ENCODE measurements around the gene ITPK1.

The ITPK1 gene

GRCh38 chr14:93057586-93058280, 58.0 kb downstream of the ITPK1 start:
- no peak for DNase-seq

DNA sequence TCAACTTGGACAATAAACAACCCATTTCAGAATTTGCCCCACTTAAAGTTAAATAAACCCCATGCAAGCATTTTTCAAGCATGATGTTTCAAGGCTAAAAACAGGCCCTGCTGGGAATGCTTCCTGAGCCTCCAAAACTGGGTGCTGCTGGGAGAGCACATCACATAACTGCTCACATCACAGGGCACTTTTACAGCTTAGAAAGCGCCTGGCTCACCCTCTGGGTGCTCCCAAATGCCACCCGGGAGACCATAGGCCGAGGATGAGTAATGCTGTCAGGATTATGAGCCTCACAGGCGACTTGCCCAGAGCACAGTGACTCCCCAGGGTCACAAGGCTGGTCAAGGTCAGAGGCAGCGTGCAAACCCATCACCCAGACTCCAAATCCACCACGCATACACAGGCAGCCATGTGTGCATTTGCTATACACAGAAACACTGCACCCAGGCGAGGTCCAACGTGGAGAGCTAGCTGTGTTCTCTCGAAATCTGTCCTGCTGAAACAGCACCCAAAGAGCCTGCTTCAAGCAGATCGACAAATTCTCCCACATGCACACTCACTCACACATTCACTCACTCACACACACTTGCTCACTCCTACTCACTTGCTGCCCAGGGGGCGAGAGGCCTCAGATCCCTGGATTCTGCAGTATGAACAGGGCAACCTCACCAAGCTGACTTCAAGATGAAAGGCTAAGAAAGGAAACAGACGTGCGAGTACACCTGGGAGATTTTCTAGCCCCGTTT, 58.7 kb downstream of the ITPK1 start:
- no peak for DNase-seq

DNA sequence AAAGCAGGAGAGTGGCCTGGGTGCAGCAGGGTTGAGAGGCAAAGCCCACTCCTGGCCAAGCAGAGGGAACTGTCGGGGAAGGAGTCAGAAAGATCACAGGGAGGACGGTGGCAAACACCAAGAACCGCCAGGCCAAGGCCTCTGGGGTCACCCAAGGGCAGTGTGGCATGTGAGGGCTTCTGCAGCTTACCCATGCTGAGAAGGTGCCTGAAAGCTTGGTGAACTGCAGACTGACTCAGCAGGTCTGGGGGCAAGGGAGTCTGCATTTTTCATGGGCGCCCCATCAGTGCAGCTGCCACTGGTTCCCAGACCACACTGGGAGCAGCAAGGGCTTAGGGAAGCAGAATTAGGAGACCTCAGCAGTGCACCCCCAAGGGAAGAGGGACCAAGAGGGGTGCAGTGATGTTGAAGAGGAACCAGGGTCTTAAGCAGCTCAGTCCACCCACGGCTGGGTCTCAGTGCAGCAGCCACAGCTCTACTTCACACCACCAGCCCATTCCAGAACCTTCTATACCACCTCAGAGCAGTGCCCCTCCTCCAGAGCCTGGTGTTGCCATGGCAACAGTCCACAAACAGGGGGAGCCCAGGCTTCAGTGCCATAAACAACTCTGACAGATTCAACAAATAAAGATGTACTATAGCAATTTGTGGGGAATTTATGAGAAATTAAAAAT, 59.4 kb downstream of the ITPK1 start:
- no peak for DNase-seq

DNA sequence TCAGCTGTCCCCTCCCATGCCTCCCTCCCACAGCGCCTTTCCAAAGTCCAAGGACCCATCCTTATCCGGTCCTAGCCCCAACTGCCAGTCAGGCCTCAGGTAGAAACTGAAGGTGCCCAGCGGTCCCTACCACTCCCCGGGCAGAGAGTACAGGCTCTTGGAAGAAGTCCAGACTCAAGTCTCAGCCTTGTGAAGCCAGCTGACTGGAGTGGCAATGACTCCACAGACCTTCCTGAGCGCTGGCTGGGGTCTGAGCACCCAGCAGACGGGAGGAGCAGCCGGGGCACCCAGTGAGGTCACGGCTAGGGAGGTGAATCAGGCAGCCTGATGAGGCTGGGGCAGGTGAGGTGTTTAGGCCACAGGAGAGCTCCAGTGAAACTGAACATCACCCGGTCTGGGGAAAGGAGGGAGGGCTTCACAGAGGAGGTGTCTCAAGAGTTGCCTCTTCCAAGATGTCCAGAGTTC, 60.0 kb downstream of the ITPK1 start:
- no peak for DNase-seq

- no peak for DNase-seq
Measured at GRCh38 chr14:93054876-93055275, 60.8 kb downstream of the ITPK1 start.

DNA sequence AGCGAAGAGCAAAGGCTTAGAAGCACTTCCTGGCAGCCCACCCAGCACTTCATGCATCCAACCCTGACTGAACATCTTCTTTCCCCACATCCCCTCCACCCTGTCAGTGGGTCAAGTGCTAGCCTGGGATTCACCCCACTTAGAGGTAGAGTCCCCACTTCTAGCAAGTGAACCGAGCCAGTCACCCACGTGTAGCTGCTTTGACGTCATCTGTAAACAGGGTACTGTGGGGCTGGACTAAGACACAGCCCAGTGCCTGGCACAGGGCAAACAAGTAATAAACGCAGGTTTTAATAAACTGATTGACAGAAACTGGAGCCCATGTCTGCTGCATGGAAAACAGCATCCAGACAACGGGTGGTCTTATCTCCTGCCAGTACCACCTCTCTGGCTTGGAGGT, 61.7 kb downstream of the ITPK1 start:
- DNase-seq: no peak

DNA sequence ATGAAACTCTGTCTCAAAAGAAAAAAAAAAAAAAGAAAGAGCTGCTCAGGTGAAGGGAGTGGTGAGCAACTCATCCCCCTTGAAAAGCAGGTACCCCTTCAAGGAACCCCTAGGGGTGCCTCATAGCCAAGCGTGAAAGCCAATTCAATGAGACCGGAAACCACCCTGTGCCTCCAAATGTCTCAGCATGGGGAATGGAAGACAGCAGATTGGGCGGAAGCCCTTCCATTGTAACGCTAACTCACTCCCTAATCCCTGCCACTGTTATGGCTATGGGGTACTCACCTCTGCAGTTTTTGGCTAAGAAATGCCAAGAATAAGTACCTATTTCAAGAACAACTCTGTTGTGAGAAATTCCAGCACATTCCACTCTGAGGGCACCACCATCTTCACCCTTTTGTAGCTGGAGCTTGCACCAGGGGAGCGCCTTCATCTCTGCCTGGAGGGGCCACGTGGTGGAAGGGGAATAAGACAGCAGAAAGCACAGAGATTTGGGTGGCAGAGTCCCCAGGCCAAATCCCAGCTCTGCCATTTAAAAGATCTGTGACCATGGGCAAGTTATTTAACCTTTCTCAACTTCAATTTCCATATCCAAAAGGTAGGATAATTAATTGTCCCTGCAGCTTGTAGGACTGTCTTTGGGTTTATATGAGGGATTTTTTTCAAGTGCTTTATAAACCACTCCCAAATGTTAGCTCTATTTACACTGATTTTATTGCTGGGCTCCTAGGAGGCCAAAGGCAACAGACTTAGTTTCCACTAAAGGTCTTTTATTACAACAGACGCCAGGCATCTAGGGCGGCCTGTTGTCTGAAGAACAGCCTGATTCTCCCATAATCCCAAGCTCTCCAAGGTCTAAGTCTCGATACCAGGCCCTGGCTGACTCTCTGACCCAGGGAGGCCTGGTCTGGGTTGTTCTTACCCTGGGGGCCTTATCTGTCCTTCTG, 63.9 kb downstream of the ITPK1 start:
- DNase-seq: no peak

- DNase-seq: no peak
Measured at GRCh38 chr14:93050761-93051160, 65.0 kb downstream of the ITPK1 start.

GRCh38 chr14:93049867-93050331, 65.8 kb downstream of the ITPK1 start:
- DNase-seq: no peak

DNA sequence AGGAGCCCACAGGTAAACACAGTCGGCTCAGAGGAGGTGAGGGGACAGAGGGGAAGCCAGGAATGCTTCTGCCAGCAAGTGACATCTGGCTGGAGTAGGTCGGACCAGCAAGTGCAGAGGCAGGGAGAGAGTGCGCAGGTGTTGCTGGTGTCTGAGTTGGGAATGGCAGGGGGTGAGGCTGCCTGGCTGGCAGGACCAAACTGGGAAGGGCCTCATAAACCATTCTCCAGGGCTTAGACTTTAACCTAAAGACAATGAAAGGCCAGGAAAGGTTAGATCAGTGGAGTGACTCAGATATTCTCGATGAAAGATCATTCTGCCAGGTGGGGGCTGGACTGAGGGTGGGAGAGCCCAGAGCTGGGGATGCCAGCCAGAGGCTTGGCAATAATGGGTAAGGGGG, 66.4 kb downstream of the ITPK1 start:
- DNase-seq: no peak

- DNase-seq: no peak
Measured at GRCh38 chr14:93048843-93049242, 66.9 kb downstream of the ITPK1 start.

GRCh38 chr14:93047661-93048060, 68.1 kb downstream of the ITPK1 start:
- DNase-seq: no peak

DNA sequence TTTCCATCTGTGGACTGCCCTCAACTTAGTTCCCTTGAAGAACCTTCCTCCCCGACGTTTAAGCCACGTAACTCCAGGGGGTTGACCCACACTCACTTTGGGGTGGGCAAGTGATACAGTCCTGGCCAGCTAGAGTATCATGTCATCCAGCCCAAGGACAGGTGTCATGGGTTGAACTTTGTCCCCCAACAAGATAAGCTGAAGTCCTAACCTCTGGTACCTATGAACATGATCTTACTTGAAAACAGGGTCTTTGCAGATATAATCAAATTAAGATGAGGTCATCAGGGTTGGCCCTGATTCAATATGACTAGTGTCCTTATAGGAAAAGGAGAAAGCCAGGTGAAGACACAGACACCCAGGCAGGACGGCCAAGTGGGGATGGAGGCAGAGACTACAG, 68.6 kb downstream of the ITPK1 start:
- no peak for DNase-seq

DNA sequence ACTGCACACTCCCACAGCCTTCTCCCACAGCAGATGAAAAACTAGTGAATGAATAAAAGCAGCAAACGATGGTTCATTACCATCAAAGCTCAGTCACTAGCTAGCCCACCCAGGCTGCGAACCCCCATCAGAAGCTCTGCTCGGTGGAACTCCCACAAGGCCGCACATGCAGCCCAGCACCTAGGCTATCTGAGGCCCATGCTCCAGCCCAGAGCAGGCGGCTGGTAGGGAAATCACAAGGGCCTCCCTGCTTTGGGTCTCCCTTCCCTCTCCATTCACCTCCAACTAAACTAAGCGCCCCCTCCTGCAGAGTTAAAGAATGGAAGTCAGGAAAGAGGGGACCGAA, 69.0 kb downstream of the ITPK1 start:
- no peak for DNase-seq

GRCh38 chr14:93045965-93046704, 69.6 kb downstream of the ITPK1 start:
- no peak for DNase-seq

DNA sequence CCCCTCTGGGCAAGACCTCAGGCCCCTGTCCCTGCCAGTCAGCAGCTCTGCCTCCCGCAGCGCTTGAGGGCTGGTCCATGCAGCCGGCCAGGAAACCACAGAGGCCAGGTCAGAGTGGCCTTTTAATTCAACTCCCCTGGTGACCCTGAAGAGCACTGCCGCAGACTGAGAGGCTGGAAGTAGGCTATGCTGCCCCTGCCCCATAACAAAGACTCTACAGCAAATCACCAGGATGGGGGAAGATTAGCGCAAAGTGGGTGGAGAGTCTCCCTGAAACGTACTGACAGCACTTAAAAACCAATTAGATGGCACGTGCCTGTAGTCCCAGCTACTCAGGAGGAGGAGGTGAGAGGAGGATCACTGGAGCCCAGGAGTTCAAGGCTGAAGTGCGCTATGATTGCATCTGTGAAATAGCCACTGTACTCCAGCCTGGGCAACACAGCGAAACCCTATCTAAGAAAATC, 70.5 kb downstream of the ITPK1 start:
- no peak for DNase-seq

- DNase-seq: no peak
Measured at GRCh38 chr14:93044556-93044955, 71.2 kb downstream of the ITPK1 start.

GRCh38 chr14:93044121-93044520, 71.6 kb downstream of the ITPK1 start:
- no peak for DNase-seq

- DNase-seq: no peak
Measured at GRCh38 chr14:93042968-93043940, 72.5 kb downstream of the ITPK1 start.

GRCh38 chr14:93041830-93042229, 73.9 kb downstream of the ITPK1 start:
- DNase-seq: no peak

DNA sequence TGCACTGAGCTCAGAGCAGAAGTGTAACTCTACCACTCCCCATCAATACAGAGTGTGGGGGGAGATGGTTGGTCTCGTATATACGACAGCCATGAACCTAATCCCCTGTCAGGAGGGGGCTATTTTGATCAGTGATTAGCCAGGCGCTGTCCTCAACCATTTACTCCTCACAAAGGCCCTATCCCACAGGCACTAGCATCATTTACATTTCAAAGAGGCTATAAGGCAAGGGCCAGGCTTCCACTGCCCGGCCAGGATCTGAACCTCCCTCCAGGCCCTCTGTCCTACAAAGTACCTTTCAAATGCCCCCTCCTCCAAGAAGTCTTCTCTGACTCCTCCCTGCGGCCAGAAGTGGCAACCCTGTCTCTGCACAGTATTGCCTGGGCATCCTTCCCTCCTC, 74.7 kb downstream of the ITPK1 start:
- DNase-seq: no peak

Measured in AML-193 (cell line).